Measurements from ENCODE around the gene TNFRSF6B. TPM values are rescaled to one million over a fixed set of nuclear protein-coding genes. Genes with fewer than 3 reads are reported as not detected.
"Not testable (repeated sequence)": the region's sequence is repeated elsewhere in the genome, so short reads cannot be mapped to it uniquely, and the experiment has no call there.

Gene TNFRSF6B
- total and polyA plus RNA-seq, 2 donors from 2014 or later: 2.4 to 64.5 TPM

DNA sequence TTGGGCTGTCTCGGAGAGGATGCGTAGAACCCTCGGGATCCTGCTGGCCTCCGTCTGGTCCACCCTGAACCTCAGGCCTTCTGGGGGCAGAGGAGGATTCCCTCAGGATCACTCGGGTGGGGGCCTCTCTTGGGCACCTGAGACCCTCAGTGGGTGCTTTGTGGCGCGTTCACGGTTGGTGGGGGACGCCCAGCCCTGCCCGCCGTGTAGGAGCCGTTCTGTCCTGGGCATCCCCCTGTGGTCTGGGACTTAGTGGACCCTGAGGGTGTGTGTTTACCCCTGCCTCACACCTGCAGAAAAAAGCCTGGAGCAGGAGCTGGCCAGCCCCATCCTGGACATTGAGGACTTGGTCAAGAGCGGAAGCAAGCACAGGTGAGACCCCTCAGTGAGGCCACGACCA is 30.7 kb upstream of the TNFRSF6B start:
- Histone ChIP-seq H3K27me3 (ENCODE audit: control insufficient read depth, insufficient read depth, low read length) (no peaks in the 10 kb centered on the region), H3K36me3 (ENCODE audit: control insufficient read depth in 2 of 3, insufficient read depth in 3 of 3, low read length in 3 of 3) (peaks cover 0 to 14% (median 14%) of the 10 kb centered on the region in 3 donors), H3K4me3 (ENCODE audit: low read length in 3 of 3) (no peak overlapping the region), H3K27ac (ENCODE audit: low read depth in 2 of 2, low read length in 2 of 2) (no peak overlapping the region), H3K9ac (ENCODE audit: low read length in 3 of 3) (no peak overlapping the region), H3K9me3 (ENCODE audit: control insufficient read depth in 2 of 3, insufficient read depth in 1 of 3, low read length in 3 of 3) (no peaks in the 10 kb centered on the region), H3K4me1 (ENCODE audit: control insufficient read depth in 2 of 3, insufficient read depth in 2 of 3, low read depth in 1 of 3, low read length in 3 of 3) (no peaks in the 10 kb centered on the region)
- DNase-seq (no peak), FAIRE-seq (no peak)
- intact Hi-C loops (cut with DNase I): no loop called here
- TF ChIP-seq CTCF (IDR thresholded peaks at IDR 0.05; ENCODE audit: borderline replicate concordance, extremely low read depth, insufficient read depth): no peak

- FAIRE-seq: no peak
- Histone ChIP-seq H3K4me1 (ENCODE audit: control insufficient read depth in 2 of 3, insufficient read depth in 2 of 3, low read depth in 1 of 3, low read length in 3 of 3) (no peaks in the 10 kb centered on the region), H3K4me3 (ENCODE audit: low read length in 3 of 3) (no peak overlapping the region), H3K36me3 (ENCODE audit: control insufficient read depth in 2 of 3, insufficient read depth in 3 of 3, low read length in 3 of 3) (peaks cover 0 to 11% (median 8%) of the 10 kb centered on the region in 3 donors), H3K9me3 (ENCODE audit: control insufficient read depth in 2 of 3, insufficient read depth in 1 of 3, low read length in 3 of 3) (no peaks in the 10 kb centered on the region), H3K9ac (ENCODE audit: low read length in 3 of 3) (no peak overlapping the region), H3K27ac (ENCODE audit: low read depth in 2 of 2, low read length in 2 of 2) (no peak overlapping the region), H3K27me3 (ENCODE audit: control insufficient read depth, insufficient read depth, low read length) (no peaks in the 10 kb centered on the region)
- intact Hi-C loops (cut with DNase I): no loop called here
- DNase-seq: no peak
- TF ChIP-seq CTCF (IDR thresholded peaks at IDR 0.05; ENCODE audit: borderline replicate concordance, extremely low read depth, insufficient read depth): no peak
Observed at GRCh38 chr20:63667858-63668257, 28.6 kb upstream of the TNFRSF6B start.

DNA sequence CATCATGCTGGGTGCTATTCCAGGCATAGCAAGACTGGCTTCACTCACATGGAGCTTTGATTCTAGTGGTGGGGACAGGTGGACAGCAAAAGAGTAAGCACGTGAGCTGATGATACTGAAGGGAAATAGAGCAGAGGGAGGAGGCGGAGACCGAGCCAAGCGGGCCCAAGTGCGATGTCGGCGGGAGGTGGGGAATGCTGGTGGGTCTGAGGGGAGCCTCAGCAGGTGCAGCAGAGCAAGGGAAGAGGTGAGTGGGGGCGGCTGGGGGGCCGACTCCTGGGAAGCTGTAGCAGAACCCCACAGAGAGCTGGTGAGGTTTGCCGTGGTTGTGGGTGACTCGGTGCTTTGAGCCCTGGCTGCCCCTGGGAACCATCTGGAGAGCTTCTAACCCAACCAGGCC is 28.1 kb upstream of the TNFRSF6B start:
- no peaks in the 10 kb centered on the region for H3K27me3 ChIP-seq (ENCODE audit: control insufficient read depth, insufficient read depth, low read length)

GRCh38 chr20:63671695-63672094 is 24.8 kb upstream of the TNFRSF6B start:
- H3K4me3 ChIP-seq (ENCODE audit: low read length in 3 of 3); H3K4me1 ChIP-seq (ENCODE audit: control insufficient read depth in 2 of 3, insufficient read depth in 2 of 3, low read depth in 1 of 3, low read length in 3 of 3); intact Hi-C loops (cut with DNase I); FAIRE-seq; DNase-seq; H3K27me3 ChIP-seq (ENCODE audit: control insufficient read depth, insufficient read depth, low read length); H3K9ac ChIP-seq (ENCODE audit: low read length in 3 of 3); H3K9me3 ChIP-seq (ENCODE audit: control insufficient read depth in 2 of 3, insufficient read depth in 1 of 3, low read length in 3 of 3); H3K27ac ChIP-seq (ENCODE audit: low read depth in 2 of 2, low read length in 2 of 2): not testable (repeated sequence)
- H3K36me3 ChIP-seq (ENCODE audit: control insufficient read depth in 2 of 3, insufficient read depth in 3 of 3, low read length in 3 of 3): peaks cover 0 to 10% (median 7%) of the 10 kb centered on the region in 3 donors

More for the DNA sequence above, 28.1 kb upstream of the TNFRSF6B start:
- Histone ChIP-seq H3K9me3 (ENCODE audit: control insufficient read depth in 2 of 3, insufficient read depth in 1 of 3, low read length in 3 of 3) (no peaks in the 10 kb centered on the region), H3K27ac (ENCODE audit: low read depth in 2 of 2, low read length in 2 of 2) (no peak overlapping the region), H3K9ac (ENCODE audit: low read length in 3 of 3) (no peak overlapping the region), H3K36me3 (ENCODE audit: control insufficient read depth in 2 of 3, insufficient read depth in 3 of 3, low read length in 3 of 3) (peaks cover 0 to 11% (median 4%) of the 10 kb centered on the region in 3 donors), H3K4me1 (ENCODE audit: control insufficient read depth in 2 of 3, insufficient read depth in 2 of 3, low read depth in 1 of 3, low read length in 3 of 3) (no peaks in the 10 kb centered on the region), H3K4me3 (ENCODE audit: low read length in 3 of 3) (no peak overlapping the region)
- no peak for DNase-seq
- no peak for FAIRE-seq
- intact Hi-C loops (cut with DNase I): no loop called here
- no peak for TF ChIP-seq CTCF (IDR thresholded peaks at IDR 0.05; ENCODE audit: borderline replicate concordance, extremely low read depth, insufficient read depth)
